ENCODE measurements around the gene GPR34.

GRCh38 chrX:41688835-41689234 lies at the start of gene GPR34:
- TF ChIP-seq POLR2A (IDR thresholded peaks at IDR 0.05) (no peak), CTCF (IDR thresholded peaks at IDR 0.05) (no peak)

Data from prostate gland (tissue), 2 donors.